Measurements from ENCODE around the gene MTHFD1. TPM values are rescaled to one million over a fixed set of nuclear protein-coding genes. Genes with fewer than 3 reads are reported as not detected.

Gene MTHFD1
- total RNA-seq, 1 donor from 2014 or later = 43.7 TPM

DNA sequence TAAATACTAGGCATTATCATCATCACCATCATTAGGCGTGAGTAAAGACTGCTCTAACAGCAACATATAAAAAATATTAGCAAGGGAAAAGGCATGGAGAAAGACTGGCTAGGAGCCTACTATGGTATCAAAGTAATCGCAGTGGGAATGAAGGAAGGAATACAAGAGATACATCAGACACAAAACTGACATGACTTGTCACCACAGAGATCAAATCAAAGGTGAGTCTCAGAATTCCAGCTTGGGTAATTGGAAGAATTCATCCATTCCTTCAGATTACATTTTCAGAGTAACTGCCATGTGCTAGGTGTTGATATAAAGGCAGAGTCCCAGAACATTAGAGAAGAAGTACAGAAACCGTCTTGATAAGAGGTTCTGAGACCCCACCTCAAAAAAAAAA, 105.3 kb downstream of the MTHFD1 start:
- H3K27me3 Mint-ChIP-seq (ENCODE audit: unreplicated experiment) = no peaks in the 10 kb centered on the region
- H3K4me1 Mint-ChIP-seq (ENCODE audit: unreplicated experiment) = no peaks in the 10 kb centered on the region
- no peak overlapping the region for H3K27ac Mint-ChIP-seq (ENCODE audit: unreplicated experiment)
- DNase-seq (ENCODE audit: low spot score) = no peak
- TF ChIP-seq, protein P1, sequence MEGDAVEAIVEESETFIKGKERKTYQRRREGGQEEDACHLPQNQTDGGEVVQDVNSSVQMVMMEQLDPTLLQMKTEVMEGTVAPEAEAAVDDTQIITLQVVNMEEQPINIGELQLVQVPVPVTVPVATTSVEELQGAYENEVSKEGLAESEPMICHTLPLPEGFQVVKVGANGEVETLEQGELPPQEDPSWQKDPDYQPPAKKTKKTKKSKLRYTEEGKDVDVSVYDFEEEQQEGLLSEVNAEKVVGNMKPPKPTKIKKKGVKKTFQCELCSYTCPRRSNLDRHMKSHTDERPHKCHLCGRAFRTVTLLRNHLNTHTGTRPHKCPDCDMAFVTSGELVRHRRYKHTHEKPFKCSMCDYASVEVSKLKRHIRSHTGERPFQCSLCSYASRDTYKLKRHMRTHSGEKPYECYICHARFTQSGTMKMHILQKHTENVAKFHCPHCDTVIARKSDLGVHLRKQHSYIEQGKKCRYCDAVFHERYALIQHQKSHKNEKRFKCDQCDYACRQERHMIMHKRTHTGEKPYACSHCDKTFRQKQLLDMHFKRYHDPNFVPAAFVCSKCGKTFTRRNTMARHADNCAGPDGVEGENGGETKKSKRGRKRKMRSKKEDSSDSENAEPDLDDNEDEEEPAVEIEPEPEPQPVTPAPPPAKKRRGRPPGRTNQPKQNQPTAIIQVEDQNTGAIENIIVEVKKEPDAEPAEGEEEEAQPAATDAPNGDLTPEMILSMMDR (IDR thresholded peaks at IDR 0.05; ENCODE audit: unreplicated experiment) = no peak
- no peaks in the 10 kb centered on the region for H3K36me3 Mint-ChIP-seq (ENCODE audit: low read depth, unreplicated experiment)
- H3K9me3 Mint-ChIP-seq (ENCODE audit: unreplicated experiment) = no peaks in the 10 kb centered on the region
- no peak overlapping the region for H3K4me3 Mint-ChIP-seq (ENCODE audit: unreplicated experiment)

DNA sequence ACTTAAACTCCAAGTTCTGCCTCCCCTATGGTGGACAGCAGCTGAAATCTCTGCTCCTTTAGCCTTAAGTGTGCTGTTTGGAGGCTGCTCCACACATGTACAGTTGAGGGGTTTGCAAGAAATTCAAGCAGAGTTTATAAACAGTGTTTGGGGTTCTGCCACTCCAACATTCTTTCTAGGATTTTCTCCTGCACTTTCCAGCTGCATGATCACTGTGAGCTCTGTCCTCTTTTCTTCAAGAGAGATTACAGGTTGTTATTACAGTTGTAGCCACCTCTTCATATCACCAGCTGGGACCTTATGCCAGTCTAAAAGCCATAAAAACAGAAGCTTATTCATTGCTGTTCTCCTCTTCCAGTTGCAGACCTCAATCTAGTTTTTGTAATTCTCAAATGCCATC, 107.1 kb downstream of the MTHFD1 start:
- no peak overlapping the region for H3K27ac Mint-ChIP-seq (ENCODE audit: unreplicated experiment)
- H3K27me3 Mint-ChIP-seq (ENCODE audit: unreplicated experiment) = no peaks in the 10 kb centered on the region
- H3K4me1 Mint-ChIP-seq (ENCODE audit: unreplicated experiment) = no peaks in the 10 kb centered on the region
- no peaks in the 10 kb centered on the region for H3K36me3 Mint-ChIP-seq (ENCODE audit: low read depth, unreplicated experiment)
- DNase-seq (ENCODE audit: low spot score) = no peak
- no peaks in the 10 kb centered on the region for H3K9me3 Mint-ChIP-seq (ENCODE audit: unreplicated experiment)
- TF ChIP-seq, protein P1 (IDR thresholded peaks at IDR 0.05; ENCODE audit: unreplicated experiment) = no peak
- no peak overlapping the region for H3K4me3 Mint-ChIP-seq (ENCODE audit: unreplicated experiment)

DNA sequence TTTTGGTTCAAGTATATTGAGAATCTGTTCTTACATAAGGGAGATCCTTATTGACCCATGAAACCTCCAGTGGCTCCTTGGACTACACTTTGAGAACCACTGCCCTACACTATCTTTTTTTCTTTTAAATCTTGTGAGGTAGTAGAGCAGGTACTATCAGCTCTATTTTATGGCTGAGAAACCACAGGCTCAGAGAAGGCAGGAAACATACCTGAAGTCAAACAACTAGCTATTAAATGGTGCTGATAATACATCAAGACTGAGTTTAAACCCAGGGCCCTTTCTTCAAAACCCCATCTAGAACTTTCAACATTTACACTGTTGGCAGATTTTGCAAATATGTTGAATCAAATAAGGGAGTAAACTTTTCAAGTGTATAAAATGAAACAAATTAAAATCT, 108.6 kb downstream of the MTHFD1 start:
- Mint-ChIP-seq H3K27ac (ENCODE audit: unreplicated experiment) (no peak overlapping the region), H3K36me3 (ENCODE audit: low read depth, unreplicated experiment) (no peaks in the 10 kb centered on the region), H3K4me3 (ENCODE audit: unreplicated experiment) (no peak overlapping the region), H3K4me1 (ENCODE audit: unreplicated experiment) (peaks cover 4% of the 10 kb centered on the region), H3K9me3 (ENCODE audit: unreplicated experiment) (no peaks in the 10 kb centered on the region), H3K27me3 (ENCODE audit: unreplicated experiment) (no peaks in the 10 kb centered on the region)
- no peak for DNase-seq (ENCODE audit: low spot score)
- TF ChIP-seq, protein P1 (IDR thresholded peaks at IDR 0.05; ENCODE audit: unreplicated experiment) = no peak

DNA sequence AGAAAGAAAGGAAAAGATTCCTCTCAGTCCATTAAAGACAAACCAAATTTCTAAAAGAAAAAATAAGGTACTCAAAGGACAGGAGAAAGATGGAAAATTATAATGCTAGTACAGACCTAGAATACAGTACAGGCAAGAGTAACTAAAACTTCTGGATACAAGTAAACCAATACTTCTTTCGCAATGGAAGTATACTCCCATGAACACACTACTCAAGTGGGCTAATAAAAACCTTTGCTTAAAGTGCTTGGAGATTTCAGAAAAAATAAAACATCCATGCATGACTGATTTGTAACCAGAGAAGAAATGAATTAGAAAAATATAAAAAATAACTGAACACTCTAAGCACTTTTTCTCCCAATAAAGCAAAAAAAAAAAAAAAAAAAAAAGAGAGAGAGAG, 111.9 kb downstream of the MTHFD1 start:
- peaks cover 9% of the 10 kb centered on the region for H3K27me3 Mint-ChIP-seq (ENCODE audit: unreplicated experiment)
- no peak overlapping the region for H3K27ac Mint-ChIP-seq (ENCODE audit: unreplicated experiment)
- peaks cover 5% of the 10 kb centered on the region for H3K36me3 Mint-ChIP-seq (ENCODE audit: low read depth, unreplicated experiment)
- no peak overlapping the region for H3K4me3 Mint-ChIP-seq (ENCODE audit: unreplicated experiment)
- TF ChIP-seq, protein P1 (IDR thresholded peaks at IDR 0.05; ENCODE audit: unreplicated experiment) = no peak
- DNase-seq (ENCODE audit: low spot score) = no peak
- H3K4me1 Mint-ChIP-seq (ENCODE audit: unreplicated experiment) = peaks cover 16% of the 10 kb centered on the region
- no peaks in the 10 kb centered on the region for H3K9me3 Mint-ChIP-seq (ENCODE audit: unreplicated experiment)

DNA sequence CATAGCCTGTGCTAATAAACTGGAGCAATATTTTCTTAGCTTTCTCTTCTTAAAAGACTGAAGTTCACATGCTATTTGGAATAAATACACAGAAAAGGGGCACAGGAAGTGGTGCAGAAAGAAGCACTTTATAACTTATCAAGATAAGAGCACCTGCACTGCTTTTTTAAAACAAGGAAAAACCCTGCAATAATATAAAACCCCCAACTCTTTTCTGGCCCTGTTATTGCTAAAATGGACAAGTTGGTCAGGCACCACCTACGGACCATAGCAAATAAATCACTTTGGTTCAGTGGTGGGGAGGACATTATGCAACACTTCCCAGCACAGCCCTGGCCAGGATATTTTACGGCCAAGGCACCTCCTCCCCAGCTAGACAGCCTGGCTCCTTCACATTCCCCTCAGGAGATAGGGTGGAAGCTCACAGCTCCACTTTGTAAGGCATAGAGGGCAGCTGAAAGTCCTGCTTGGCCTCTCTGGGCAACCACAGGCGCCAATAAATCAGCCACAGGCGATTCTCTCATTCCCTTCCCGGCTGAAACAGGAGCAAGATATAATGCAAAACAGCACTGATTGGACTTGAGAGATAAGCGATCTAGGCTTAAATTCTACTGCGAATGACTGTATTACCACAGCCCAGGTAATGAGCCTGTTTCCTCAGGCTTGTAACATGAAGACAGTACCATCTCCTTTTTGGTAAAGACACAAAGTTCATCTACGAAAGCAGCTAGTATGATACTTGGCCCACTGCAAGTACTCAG, 113.4 kb downstream of the MTHFD1 start:
- Mint-ChIP-seq H3K27ac (ENCODE audit: unreplicated experiment) (no peak overlapping the region), H3K36me3 (ENCODE audit: low read depth, unreplicated experiment) (peaks cover 10% of the 10 kb centered on the region), H3K4me1 (ENCODE audit: unreplicated experiment) (peaks cover 26% of the 10 kb centered on the region), H3K4me3 (ENCODE audit: unreplicated experiment) (no peak overlapping the region), H3K27me3 (ENCODE audit: unreplicated experiment) (peaks cover 15% of the 10 kb centered on the region), H3K9me3 (ENCODE audit: unreplicated experiment) (no peaks in the 10 kb centered on the region)
- no peak for DNase-seq (ENCODE audit: low spot score)
- TF ChIP-seq, protein P1 (IDR thresholded peaks at IDR 0.05; ENCODE audit: unreplicated experiment) = no peak

Data from endothelial cell (in vitro differentiated cells).